ENCODE measurements around the gene NKAIN1. TPM values are rescaled to one million over a fixed set of nuclear protein-coding genes. Genes with fewer than 3 reads are reported as not detected.

The NKAIN1 gene
- total RNA-seq, 1 experiment from 2014 or later = not detected

- H3K9me3 Mint-ChIP-seq (ENCODE audit: low read depth, unreplicated experiment) = no peaks in the 10 kb centered on the region
- H3K4me3 Mint-ChIP-seq (ENCODE audit: low read depth, unreplicated experiment) = peak overlapping the region; percentile 89
- peak overlapping the region; percentile 84 for H3K27ac Mint-ChIP-seq (ENCODE audit: unreplicated experiment)
- BruUV-seq (replicated peaks) = no TSS peak
- intact Hi-C loops (cut with micrococcal nuclease; ENCODE audit: unreplicated experiment) = no loop called here
- peaks cover 15% of the 10 kb centered on the region for H3K4me1 Mint-ChIP-seq (ENCODE audit: low read depth, unreplicated experiment)
- TF ChIP-seq, protein P1, sequence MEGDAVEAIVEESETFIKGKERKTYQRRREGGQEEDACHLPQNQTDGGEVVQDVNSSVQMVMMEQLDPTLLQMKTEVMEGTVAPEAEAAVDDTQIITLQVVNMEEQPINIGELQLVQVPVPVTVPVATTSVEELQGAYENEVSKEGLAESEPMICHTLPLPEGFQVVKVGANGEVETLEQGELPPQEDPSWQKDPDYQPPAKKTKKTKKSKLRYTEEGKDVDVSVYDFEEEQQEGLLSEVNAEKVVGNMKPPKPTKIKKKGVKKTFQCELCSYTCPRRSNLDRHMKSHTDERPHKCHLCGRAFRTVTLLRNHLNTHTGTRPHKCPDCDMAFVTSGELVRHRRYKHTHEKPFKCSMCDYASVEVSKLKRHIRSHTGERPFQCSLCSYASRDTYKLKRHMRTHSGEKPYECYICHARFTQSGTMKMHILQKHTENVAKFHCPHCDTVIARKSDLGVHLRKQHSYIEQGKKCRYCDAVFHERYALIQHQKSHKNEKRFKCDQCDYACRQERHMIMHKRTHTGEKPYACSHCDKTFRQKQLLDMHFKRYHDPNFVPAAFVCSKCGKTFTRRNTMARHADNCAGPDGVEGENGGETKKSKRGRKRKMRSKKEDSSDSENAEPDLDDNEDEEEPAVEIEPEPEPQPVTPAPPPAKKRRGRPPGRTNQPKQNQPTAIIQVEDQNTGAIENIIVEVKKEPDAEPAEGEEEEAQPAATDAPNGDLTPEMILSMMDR (IDR thresholded peaks at IDR 0.05; ENCODE audit: unreplicated experiment) = no peak
- CTCF ChIA-PET = interaction anchor here (1.0 kb wide), 1 partner anchor 15 kb away, joined by 4 read pairs; no protein-coding TSS in a partner anchor
- H3K36me3 Mint-ChIP-seq (ENCODE audit: insufficient read depth, unreplicated experiment) = peaks cover 19% of the 10 kb centered on the region
- peak; percentile 82 for DNase-seq
- no peaks in the 10 kb centered on the region for H3K27me3 Mint-ChIP-seq (ENCODE audit: unreplicated experiment)
Observed at GRCh38 chr1:31154632-31155215, 85.0 kb downstream of the NKAIN1 start.

DNA sequence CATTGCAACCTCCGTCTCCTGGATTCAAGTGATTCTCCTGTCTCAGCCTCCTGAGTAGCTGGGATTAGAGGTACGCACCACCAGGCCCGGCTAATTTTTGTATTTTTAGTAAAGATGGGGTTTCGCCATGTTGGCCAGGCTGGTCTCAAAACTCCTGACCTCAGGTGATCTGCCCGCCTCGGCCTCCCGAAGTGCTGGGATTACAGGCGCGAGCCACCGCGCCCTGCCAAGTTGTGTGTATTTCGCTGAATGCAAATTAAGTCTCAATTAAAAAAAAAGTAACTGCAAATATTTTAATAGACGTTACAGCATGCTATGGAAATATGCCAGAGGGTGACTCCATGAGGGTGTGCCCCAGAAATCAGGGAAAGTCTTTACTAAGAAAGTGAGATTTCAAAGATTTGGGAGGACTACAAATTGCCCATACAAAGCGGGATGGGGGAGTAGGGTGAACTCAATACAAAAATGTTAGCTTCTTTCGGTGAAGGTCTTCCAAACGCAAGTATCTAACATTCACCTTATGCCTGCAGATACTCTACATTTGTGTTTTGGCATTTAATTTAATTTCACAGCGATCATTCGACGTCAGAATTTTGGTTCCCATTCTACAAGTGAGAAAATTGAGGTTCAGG lies 85.6 kb downstream of the NKAIN1 start:
- H3K27ac Mint-ChIP-seq (ENCODE audit: unreplicated experiment) = no peak overlapping the region
- CTCF ChIA-PET = interaction anchor here (1.0 kb wide), 1 partner anchor 16 kb away, joined by 4 read pairs; no protein-coding TSS in a partner anchor
- intact Hi-C loops (cut with micrococcal nuclease; ENCODE audit: unreplicated experiment) = no loop called here

DNA sequence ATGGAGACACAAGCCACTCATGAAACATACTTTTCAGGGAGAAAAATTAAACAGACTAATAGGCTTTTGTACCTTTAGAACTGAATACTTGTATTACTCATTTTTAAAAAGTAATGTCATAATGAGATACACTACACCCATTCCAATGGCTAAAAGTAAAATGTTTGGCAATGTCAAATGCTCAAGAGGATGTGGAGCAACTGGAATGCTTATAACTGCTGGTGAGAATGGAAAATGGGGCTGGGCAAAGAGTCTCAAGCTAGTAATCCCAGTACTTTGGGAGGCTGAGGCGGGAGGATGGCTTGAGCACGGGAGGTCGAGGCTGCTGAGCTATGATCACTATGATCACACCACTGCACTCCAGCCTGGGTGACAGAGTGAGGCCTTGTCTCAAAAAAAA lies 86.3 kb downstream of the NKAIN1 start:
- TF ChIP-seq, protein P1 (IDR thresholded peaks at IDR 0.05; ENCODE audit: unreplicated experiment) = no peak
- Mint-ChIP-seq H3K9me3 (ENCODE audit: low read depth, unreplicated experiment) (no peaks in the 10 kb centered on the region), H3K4me3 (ENCODE audit: low read depth, unreplicated experiment) (no peak overlapping the region), H3K27me3 (ENCODE audit: unreplicated experiment) (no peaks in the 10 kb centered on the region), H3K4me1 (ENCODE audit: low read depth, unreplicated experiment) (peaks cover 15% of the 10 kb centered on the region), H3K36me3 (ENCODE audit: insufficient read depth, unreplicated experiment) (peaks cover 19% of the 10 kb centered on the region), H3K27ac (ENCODE audit: unreplicated experiment) (no peak overlapping the region)
- BruUV-seq (replicated peaks) = no TSS peak
- intact Hi-C loops (cut with micrococcal nuclease; ENCODE audit: unreplicated experiment) = no loop called here
- CTCF ChIA-PET = interaction anchor here (0.6 kb wide), 1 partner anchor 11 kb away, joined by 3 read pairs; no protein-coding TSS in a partner anchor
- DNase-seq = no peak

More for the DNA sequence above, 85.6 kb downstream of the NKAIN1 start:
- no peaks in the 10 kb centered on the region for H3K27me3 Mint-ChIP-seq (ENCODE audit: unreplicated experiment)
- BruUV-seq (replicated peaks) = TSS peak; percentile 99
- peaks cover 15% of the 10 kb centered on the region for H3K4me1 Mint-ChIP-seq (ENCODE audit: low read depth, unreplicated experiment)
- no peaks in the 10 kb centered on the region for H3K9me3 Mint-ChIP-seq (ENCODE audit: low read depth, unreplicated experiment)
- DNase-seq = no peak
- TF ChIP-seq, protein P1 (IDR thresholded peaks at IDR 0.05; ENCODE audit: unreplicated experiment) = no peak
- H3K36me3 Mint-ChIP-seq (ENCODE audit: insufficient read depth, unreplicated experiment) = peaks cover 19% of the 10 kb centered on the region
- H3K4me3 Mint-ChIP-seq (ENCODE audit: low read depth, unreplicated experiment) = peak overlapping the region; percentile 89

GRCh38 chr1:31152181-31152795 lies 87.4 kb downstream of the NKAIN1 start:
- no peak overlapping the region for H3K27ac Mint-ChIP-seq (ENCODE audit: unreplicated experiment)
- no peaks in the 10 kb centered on the region for H3K27me3 Mint-ChIP-seq (ENCODE audit: unreplicated experiment)
- TF ChIP-seq, protein P1 (IDR thresholded peaks at IDR 0.05; ENCODE audit: unreplicated experiment) = no peak
- peaks cover 15% of the 10 kb centered on the region for H3K4me1 Mint-ChIP-seq (ENCODE audit: low read depth, unreplicated experiment)
- DNase-seq = no peak
- intact Hi-C loops (cut with micrococcal nuclease; ENCODE audit: unreplicated experiment) = no loop called here
- no peak overlapping the region for H3K4me3 Mint-ChIP-seq (ENCODE audit: low read depth, unreplicated experiment)
- H3K9me3 Mint-ChIP-seq (ENCODE audit: low read depth, unreplicated experiment) = no peaks in the 10 kb centered on the region
- BruUV-seq (replicated peaks) = no TSS peak
- CTCF ChIA-PET = interaction anchor here (0.6 to 0.7 kb wide), 3 partner anchors 12 to 402 kb away, joined by 3 to 6 read pairs (median 4); no protein-coding TSS in a partner anchor
- H3K36me3 Mint-ChIP-seq (ENCODE audit: insufficient read depth, unreplicated experiment) = peaks cover 17% of the 10 kb centered on the region

All from Calu3 (cell line).